Activated CD4-positive, alpha-beta T cell treated with anti-CD3 and anti-CD28 coated beads, Interleukin-2, amount 50 U/mL, for 16 hours (primary cell): ENCODE measurements around the gene RFTN2.
"Not testable (repeated sequence)": the region's sequence is repeated elsewhere in the genome, so short reads cannot be mapped to it uniquely, and the experiment has no call there.

Experiments used
- DNase-seq: peaks from one replicate; pipeline ENCODE4 v3.0.0-alpha.2; 2020

The RFTN2 gene, protein sequence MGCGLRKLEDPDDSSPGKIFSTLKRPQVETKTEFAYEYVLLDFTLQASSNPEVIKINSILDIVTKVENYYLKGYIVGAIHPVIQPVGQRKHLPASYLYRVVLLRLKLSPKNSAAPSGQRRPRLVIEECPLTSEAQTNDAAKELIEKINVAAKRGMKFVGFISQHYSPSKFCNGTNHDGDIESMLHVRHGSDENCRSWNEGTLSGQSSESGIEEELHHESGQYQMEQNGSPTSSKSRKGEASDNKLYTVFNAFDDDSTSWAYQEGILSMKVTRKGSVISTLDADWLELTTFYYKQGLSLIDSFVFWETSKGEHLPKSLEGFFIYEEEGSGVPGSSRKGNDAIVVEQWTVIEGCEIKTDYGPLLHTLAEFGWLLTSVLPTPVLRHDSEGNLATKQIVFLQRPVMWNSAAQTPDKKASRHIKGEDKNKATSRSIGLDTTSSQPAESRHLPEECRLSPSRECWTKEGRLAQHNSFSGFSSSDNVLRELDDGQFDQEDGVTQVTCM

DNA sequence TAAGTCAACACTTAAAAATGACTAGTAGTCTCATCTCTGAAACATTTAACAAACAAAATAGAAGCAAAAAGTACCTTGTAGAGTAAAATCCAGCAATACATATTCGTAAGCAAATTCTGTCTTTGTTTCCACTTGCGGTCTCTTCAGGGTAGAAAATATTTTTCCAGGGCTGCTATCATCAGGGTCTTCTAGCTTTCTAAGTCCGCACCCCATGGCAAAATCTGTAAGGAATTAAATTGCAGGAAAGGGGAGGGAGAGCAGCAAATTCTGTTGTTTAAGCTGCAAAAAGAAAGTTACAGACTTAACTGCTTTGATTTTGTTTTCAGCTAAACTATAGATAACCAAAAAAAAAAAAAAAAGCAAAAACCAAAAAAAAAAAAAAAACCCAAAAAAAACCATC, at the start of gene RFTN2:
Gene RFTN2 (minus strand): TSS at position 342 of the 400 bp plus-strand sequence. CDS start 129 bp downstream, at position 213.
- no peak for DNase-seq

DNA sequence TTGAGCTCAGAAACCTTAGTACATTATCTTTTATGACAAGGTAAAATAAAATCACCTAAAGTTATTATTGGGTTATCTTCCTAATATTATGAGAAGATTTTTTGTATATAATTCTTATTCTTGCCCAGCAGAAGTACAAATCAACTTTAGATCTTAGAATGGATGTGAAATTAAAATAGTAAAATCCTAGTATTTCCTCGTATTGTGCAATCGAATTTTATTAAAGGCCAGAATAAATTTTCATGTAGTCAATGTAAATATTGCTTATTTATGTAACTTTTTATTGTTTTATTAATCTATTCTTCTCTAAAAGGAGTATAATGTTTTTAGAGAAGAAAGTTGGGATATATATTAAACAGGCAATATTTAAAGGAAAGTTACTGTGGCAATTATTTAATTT, 42.5 kb upstream of the RFTN2 start:
- no peak for DNase-seq

DNA sequence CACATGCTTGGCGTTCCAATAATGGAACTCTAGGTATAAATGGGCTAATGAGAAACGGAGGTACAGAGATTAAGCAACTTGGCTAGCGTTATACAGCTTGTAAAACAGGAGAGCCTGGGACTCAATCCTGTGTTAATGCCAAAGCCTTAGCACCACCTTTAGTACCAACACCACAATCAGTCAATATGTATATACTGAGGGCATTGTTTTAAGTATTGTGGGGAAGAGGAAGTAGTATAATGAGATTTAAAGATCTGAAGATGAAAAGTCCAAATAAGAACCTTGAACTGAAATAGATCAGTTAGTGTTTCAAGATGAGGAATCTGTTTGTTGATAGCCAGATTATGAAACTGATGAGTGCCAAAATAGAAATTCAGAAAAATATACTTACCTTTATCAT, 37.9 kb upstream of the RFTN2 start:
- no peak for DNase-seq

DNA sequence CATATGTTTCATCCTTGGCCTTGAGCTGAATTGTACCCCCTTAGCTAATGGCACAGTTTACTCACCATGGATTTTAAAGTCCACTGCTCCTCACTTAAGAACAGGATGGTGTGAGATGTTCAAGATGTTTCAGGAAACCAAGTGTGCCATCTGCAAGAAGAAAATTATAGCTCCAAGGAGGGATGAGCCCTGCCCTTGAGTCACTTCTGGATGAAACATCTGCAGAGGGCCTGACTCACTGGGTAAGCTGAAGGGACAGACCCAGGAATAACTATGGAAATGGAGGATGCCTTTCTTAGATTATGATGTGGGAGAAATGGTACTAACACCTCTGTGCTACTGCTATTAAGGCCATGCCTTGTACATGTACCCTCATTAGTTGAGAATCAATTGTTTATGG, 36.2 kb upstream of the RFTN2 start:
- DNase-seq, result no peak

DNA sequence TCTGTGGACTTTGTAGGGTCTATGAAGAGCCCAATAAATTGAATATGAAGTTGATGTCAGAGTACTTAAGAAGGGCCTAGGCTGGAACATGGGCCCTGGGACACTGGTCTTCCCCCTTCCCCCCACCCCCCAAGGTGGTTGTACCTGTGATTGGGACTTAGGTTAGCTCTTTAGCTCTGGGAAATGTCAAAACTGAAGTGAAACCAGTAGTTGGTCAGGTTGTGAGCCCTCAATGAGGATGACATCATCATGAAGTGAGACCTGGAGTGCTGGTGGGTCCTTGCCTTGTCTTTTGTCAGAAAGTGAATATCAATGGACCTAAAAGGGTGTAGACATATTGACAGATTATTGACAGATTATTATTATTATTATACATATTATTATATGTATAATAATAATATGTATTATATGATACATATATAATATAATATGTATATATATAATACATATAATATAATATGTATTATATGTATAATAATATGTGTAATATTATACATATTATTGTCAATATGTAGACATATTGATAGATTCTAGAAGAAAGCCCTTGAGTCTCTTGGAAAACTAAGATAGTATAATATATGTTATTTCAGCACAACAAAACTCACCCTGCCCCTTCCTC, 35.1 kb upstream of the RFTN2 start:
- peak; percentile 67 for DNase-seq

DNA sequence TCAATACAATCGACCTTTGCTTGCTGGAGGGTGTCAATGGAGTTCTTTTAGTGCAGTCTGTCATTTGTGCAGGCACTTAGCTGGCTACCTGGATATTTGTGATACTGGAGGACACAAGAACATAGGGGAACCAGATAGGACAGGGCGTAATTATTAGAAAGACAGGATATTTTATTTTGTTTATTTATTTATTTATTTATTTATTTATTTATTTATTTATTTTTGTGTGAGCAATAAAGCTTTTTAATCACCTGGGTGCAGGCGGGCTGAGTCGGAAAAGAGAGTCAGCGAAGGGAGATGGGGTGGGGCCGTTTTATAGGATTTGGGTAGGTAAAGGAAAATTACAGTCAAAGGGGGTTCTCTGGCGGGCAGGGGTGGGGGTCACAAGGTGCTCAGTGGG, 33.8 kb upstream of the RFTN2 start:
- DNase-seq, result not testable (repeated sequence)

DNA sequence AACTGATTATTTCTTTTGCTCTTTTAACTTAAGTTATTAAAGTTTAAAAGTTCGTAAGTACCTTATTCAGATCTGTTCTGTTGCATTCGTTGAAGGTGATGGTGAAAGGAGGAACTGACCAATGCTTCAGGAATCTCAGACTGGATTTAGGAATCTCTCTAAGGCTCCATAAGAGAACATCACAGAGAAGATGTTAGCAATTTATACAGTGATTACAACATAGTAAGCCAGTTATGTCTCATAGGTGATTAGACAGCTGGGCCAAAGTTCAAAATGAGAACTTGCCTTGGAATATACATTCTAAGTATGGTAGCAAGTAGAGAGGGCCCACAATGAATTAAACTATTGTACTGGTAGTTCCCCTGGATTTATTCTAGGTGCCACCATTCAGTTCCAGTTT, 32.9 kb upstream of the RFTN2 start:
- no peak for DNase-seq

DNA sequence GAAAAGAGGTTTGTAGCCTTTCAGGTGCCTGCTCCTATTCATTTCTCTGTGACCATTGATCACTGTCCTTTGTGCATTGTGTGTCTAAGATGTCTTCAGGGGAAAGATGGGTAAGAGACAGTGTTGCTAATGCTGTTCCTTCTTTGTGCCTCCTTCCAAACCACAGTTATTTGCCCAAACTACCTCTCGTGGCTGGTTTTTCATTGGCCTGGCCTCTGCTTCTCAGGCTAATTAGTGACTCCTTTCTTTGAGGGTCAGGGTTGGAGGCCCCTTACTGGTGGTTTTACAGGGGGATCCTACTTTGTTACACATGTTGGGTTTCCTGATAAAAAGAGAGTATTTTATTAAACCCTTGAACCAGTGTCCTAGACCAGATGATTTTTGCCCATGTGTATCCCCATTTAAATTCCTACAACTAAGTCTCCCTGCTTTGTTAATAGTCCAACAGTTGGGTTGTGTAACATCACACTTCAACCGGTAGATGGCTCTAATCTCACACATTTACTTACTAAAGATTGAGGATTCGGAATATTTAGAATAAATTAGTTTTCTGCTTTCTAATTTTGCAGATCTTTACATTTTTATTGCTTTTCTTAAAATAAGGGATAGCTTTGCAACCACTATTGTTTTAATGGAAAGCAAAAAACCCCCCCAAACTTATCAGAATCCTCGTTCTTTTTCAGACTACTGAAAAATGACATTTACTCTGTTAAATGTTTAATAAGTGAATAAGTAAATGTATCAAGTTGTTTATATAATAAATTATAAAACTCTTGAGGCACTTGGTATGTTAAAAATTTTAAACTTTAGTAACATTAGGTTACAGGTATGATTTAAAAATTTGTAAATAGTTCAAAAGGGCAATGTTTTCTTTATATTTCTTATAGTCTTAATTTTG, 32.2 kb upstream of the RFTN2 start:
- DNase-seq, result peak; percentile 39

DNA sequence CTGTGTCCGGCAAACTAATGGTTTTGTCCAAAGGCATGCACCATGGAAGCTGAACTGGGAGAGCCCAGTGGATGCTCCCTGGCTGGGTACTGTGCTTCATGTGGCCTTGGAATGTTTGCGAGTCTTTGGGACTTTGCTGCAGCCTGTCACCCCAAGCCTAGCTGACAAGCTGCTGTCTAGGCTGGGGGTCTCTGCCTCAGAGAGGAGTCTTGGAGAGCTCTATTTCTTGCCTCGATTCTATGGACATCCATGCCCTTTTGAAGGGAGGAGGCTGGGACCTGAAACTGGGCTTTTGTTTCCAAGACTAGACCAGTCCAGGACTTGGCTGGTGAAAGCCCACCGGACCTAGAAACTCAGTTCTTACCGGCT, 31.4 kb upstream of the RFTN2 start:
- DNase-seq, result no peak

DNA sequence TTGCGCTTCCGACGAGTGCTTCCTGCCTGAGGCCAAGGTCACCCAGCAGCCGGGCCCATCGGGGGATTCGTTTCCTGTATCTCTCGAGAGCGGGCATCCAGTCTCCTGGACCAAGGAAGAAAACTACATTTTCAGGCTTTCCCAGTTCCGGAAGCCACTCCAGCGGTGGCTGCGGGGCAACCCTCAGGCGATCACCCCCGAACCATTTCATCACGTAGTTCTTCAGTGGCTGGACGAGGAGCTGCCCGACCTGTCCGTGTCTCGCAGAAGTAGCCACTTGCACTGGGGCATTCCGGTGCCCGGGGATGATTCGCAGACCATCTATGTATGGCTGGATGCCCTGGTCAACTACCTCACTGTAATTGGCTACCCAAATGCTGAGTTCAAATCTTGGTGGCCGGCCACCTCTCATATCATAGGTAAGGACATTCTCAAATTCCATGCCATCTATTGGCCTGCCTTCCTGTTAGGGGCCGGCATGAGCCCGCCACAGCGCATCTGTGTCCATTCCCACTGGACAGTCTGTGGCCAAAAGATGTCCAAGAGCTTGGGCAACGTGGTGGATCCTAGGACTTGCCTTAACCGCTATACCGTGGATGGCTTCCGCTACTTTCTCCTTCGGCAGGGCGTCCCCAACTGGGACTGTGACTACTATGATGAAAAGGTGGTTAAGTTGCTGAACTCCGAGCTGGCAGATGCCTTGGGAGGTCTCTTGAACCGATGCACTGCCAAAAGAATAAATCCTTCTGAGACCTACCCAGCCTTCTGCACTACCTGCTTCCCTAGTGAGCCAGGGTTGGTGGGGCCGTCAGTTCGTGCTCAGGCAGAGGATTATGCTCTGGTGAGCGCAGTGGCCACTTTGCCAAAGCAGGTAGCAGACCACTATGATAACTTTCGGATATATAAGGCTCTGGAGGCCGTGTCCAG, 30.8 kb upstream of the RFTN2 start:
- DNase-seq, result no peak

DNA sequence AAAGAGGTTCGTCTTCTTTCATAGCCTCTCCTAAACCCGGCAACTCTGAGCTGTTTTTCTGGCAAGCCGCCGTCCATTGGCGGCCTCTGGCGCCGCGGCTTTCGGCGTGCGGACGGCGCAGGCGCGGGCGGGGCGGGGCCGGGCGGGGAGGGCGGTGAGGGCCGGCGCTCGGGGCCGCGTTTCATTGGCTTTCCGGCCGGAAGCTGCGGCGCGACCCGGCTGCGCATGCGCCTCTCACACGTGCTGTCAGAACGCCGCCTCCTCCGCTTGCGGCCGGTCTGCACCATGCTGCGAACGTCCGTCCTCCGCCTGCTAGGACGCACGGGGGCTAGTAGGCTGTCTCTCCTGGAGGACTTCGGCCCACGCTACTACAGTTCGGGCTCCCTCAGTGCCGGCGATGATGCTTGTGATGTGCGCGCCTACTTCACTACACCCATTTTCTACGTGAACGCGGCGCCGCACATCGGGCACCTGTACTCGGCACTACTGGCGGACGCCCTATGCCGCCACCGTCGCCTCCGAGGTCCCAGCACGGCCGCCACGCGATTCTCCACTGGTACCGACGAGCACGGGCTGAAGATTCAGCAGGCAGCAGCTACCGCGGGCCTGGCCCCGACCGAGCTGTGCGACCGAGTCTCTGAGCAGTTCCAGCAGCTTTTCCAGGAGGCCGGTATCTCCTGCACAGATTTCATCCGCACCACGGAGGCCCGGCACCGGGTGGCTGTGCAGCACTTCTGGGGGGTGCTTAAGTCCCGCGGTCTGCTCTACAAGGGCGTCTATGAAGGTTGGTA, 29.9 kb upstream of the RFTN2 start, which contains the start of gene MARS2:
Gene MARS2 (plus strand): TSS at position 249 of the 791 bp plus-strand sequence. CDS start 37 bp downstream, at position 286.
- DNase-seq, result peak; percentile 94

DNA sequence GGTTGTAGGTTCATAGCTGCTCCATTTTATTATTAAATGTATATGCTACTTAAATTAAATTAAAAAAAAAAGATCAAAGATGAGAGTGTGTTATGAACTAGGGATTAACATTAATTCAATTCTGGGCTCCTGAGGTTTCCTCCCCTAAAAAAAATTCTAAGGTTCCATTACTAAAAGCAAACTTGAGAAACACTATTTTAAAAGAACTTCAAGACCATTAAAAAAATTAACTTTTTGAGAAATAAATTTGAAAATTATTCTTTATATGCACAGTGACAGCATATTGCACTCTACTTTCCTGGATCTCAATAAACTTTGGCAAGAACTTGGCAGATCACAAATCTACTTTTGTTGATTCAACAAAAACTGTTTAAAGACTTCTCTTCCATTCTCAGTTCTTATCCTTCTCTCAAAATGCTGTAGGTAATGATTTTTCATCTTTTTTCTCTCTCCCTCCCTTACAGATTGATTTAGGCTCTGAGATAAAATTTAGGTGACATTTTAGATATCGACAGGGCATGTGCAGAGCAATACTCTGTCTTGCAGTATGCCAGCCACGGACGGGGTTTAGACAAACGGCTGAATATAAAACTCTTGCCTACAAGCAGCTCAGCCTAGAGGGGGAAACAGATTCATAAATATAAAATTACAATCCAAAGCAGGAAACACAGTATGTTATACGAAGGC, 29.2 kb upstream of the RFTN2 start:
- no peak for DNase-seq

DNA sequence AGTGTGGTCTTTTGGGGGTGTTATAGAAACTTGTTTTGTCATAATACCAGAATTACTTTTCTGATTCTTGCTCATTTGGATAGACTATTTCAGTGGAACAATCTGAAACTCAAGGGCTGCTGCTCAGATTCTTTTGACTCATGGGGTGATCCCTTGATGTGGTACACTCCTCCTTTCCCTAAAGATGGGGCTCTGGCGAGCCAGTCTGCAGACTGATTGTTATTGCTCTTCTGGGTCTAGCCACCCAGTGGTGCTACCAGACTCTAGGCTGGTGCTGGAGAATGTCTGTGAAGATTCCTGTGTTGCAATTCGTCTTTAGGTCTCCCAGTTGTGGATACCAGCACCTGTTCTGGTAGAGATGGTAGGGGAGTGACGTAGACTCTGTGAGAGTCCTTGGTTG, 25.6 kb upstream of the RFTN2 start:
- DNase-seq, result peak; percentile 31

DNA sequence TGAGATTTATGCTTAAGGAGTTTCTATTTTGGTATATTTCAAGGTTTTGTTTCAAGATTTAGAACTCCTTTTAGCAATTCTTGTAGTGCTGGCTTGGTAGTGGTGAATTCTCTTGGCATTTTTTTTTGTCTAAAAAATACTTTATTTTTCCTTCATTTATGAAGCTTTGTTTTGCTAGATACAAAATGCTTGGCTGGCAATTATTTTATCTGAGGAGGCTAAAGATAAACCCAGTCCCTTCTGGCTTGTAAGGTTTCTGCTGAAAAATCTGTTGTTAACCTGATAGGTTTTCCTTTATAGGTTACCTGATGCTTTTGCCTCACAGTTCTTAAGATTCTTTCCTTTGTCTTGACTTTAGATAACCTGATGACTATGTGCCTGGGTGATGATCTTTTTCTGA, 24.3 kb upstream of the RFTN2 start:
- DNase-seq, result not testable (repeated sequence)

DNA sequence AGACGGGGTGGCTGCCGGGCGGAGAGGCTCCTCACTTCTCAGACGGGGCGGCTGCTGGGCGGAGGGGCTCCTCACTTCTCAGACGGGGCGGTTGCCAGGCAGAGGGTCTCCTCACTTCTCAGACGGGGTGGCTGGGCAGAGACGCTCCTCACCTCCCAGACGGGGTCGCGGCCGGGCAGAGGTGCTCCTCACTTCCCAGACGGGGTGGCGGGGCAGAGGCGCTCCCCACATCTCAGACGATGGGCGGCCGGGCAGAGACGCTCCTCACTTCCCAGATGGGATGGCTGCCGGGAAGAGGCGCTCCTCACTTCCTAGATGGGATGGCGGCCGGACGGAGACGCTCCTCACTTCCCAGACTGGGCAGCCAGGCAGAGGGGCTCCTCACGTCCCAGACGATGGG, 21.2 kb upstream of the RFTN2 start:
- not testable (repeated sequence) for DNase-seq

DNA sequence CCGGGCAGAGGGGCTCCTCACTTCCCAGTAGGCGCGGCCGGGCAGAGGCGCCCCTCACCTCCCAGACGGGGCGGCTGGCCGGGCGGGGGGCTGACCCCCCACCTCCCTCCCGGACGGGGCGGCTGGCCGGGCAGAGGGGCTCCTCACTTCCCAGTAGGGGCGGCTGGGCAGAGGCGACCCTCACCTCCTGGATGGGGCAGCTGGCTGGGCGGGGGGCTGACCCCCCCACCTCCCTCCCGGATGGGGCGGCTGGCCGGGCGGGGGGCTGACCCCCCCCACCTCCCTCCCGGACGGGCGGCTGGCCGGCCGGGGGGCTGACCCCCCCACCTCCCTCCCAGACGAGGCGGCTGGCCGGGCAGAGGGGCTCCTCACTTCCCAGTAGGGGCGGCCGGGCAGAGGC, 20.6 kb upstream of the RFTN2 start:
- DNase-seq, result not testable (repeated sequence)

DNA sequence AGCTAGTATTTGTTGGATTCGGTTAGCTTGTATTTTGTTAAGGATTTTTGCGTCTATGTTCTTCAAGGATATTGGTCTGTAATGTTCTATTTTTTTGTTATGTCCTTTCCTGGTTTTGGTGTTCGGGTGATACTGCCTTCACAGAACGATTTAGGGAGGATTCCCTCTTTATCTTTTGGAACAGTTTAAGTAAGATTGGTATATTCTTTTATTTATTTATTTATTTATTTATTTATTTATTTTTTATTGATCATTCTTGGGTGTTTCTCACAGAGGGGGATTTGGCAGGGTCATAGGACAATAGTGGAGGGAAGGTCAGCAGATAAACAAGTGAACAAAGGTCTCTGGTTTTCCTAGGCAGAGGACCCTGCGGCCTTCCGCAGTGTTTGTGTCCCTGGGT, 19.8 kb upstream of the RFTN2 start:
- not testable (repeated sequence) for DNase-seq

DNA sequence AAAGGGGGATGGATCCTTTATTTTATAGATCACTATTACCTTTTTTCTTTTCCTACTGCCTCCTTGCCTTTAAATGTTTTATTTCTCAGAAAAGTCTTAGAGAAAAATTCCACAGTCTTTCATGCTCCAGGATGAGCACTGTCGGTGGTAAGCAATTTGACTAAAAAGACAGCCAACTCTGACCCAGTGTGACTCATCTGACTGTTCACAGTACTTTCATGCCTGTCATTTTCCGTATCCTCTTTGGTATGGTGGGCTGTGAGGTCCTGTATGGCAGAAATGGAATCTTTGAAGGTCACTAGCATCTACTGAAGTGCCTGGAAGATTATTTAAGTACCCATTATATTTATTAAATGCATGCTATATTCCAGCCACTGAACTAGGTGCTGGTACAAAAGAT, 2.1 kb upstream of the RFTN2 start:
- DNase-seq, result no peak

DNA sequence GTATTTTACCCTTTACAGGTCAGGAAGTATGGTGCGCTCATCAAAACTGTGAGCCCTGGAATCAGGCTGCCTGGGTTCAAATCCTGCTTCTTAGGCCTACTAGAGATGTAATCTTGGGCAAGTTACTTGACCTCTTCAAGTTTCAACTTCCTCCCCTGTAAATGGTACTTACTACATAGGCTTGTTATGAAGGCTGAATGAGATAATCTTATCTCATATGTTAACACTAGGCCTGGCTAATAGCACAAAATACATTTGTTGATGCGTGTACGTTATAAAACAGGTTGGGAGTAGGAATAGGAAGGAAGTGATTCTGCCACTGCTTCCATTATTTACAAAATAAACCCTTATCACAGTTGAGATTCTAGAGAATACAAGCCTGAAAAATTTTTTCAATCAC, 1.7 kb upstream of the RFTN2 start:
- DNase-seq, result no peak

DNA sequence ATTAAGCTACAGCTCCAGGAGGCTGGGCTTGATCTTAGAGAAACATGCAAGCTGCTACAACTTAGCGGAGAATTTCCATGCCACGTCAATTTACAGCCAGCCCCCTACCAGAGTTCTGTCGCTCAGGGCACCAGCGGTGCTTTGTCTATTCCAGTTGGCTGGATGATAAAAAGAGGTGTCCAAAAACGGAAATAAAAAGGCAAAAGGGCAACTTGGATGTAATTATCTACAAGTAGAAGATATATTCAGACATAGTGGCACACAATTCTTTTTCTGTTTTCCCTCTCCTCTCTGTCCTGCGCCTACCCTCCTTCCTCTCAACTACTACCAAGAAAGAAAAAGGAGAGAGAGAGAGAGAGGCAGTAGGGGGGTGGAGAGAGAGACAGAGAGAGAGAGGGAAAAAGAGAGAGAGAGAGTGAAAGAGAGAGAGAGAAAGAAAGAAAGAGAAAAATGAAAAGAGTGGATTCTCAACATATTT, 363 bp upstream of the RFTN2 start:
- no peak for DNase-seq
